Esophagus squamous epithelium (tissue), 4 donors: ENCODE data around the gene KLRG1.

ENCODE experiments used
- CTCF ChIP-seq, 6 experiments: fragments of 450-650 bp in 4 of 6; fragments of 200-600 bp in 2 of 6; sonication (generic) in 2 of 6; IDR thresholded peaks; one replicate each; pipeline ENCODE4 v1.5.1; 2016 to 2019; ENCODE audit warnings: antibody characterized with exemption in 6 of 6, mild to moderate bottlenecking in 4 of 6, moderate library complexity in 4 of 6
- POLR2A ChIP-seq, 4 donors: fragments of 450-650 bp; IDR thresholded peaks; one replicate each; pipeline ENCODE4 v1.6.1; 2017; ENCODE audit warnings: antibody characterized with exemption in 4 of 4, mild to moderate bottlenecking in 4 of 4, moderate library complexity in 3 of 4

GRCh38 chr12:8996682-8997405 lies 7.5 kb downstream of the KLRG1 start:
- TF ChIP-seq CTCF (IDR thresholded peaks at IDR 0.05) = no peak
- no peak for TF ChIP-seq POLR2A (IDR thresholded peaks at IDR 0.05)
